ENCODE data around the gene PRRT1B. TPM values are rescaled to one million over a fixed set of nuclear protein-coding genes. Genes with fewer than 3 reads are reported as not detected.

PRRT1B gene
- not detected for polyA plus RNA-seq (2012; ENCODE audit: insufficient read length, low read depth)

GRCh38 chr9:131545003-131545785, at the start of gene PRRT1B:
TSS of gene PRRT1B (plus strand) at chr9:131545523. CDS start at chr9:131545616, 93 bp downstream.
- no peak for TF ChIP-seq POLR2AphosphoS5 (IDR thresholded peaks at IDR 0.05; ENCODE audit: low read depth, low read length)
- no peak for TF ChIP-seq SIN3A (IDR thresholded peaks at IDR 0.05; ENCODE audit: borderline replicate concordance, insufficient read depth, low read length)
- TF ChIP-seq FOXP2 (optimal IDR thresholded peaks at IDR 0.05; ENCODE audit: borderline replicate concordance, extremely low read depth, extremely low read length, insufficient read depth) = no peak
- no peak for TF ChIP-seq TAF1 (IDR thresholded peaks at IDR 0.05; ENCODE audit: borderline replicate concordance, insufficient read depth, low read length)
- TF ChIP-seq REST (IDR thresholded peaks at IDR 0.05; ENCODE audit: insufficient read depth in 1 of 2, low read depth in 2 of 2, low read length in 2 of 2) = no peak

- no peak for TF ChIP-seq TAF1 (IDR thresholded peaks at IDR 0.05; ENCODE audit: borderline replicate concordance, insufficient read depth, low read length)
- no peak for TF ChIP-seq REST (IDR thresholded peaks at IDR 0.05; ENCODE audit: insufficient read depth in 1 of 2, low read depth in 2 of 2, low read length in 2 of 2)
These were observed 49.5 kb upstream of the PRRT1B start for GRCh38 chr9:131495785-131496184.

GRCh38 chr9:131496844-131497405, 48.4 kb upstream of the PRRT1B start:
- TF ChIP-seq REST (IDR thresholded peaks at IDR 0.05; ENCODE audit: insufficient read depth in 1 of 2, low read depth in 2 of 2, low read length in 2 of 2) (no peak), POLR2AphosphoS5 (IDR thresholded peaks at IDR 0.05; ENCODE audit: low read depth, low read length) (no peak), TAF1 (IDR thresholded peaks at IDR 0.05; ENCODE audit: borderline replicate concordance, insufficient read depth, low read length) (no peak), SIN3A (IDR thresholded peaks at IDR 0.05; ENCODE audit: borderline replicate concordance, insufficient read depth, low read length) (no peak), FOXP2 (optimal IDR thresholded peaks at IDR 0.05; ENCODE audit: borderline replicate concordance, extremely low read depth, extremely low read length, insufficient read depth) (no peak)

- TF ChIP-seq FOXP2 (optimal IDR thresholded peaks at IDR 0.05; ENCODE audit: borderline replicate concordance, extremely low read depth, extremely low read length, insufficient read depth) (no peak), REST (IDR thresholded peaks at IDR 0.05; ENCODE audit: insufficient read depth in 1 of 2, low read depth in 2 of 2, low read length in 2 of 2) (no peak)
These were observed 46.0 kb upstream of the PRRT1B start for GRCh38 chr9:131499254-131499767.
